CD4-positive, alpha-beta T cell treated with Interleukin-4 for 4 hours (primary cell): ENCODE results near the gene KCNQ1OT1.

Source experiments
- DNase-seq: peaks from one replicate; pipeline ENCODE4 v3.0.0-alpha.2; 2020

Gene KCNQ1OT1

DNA sequence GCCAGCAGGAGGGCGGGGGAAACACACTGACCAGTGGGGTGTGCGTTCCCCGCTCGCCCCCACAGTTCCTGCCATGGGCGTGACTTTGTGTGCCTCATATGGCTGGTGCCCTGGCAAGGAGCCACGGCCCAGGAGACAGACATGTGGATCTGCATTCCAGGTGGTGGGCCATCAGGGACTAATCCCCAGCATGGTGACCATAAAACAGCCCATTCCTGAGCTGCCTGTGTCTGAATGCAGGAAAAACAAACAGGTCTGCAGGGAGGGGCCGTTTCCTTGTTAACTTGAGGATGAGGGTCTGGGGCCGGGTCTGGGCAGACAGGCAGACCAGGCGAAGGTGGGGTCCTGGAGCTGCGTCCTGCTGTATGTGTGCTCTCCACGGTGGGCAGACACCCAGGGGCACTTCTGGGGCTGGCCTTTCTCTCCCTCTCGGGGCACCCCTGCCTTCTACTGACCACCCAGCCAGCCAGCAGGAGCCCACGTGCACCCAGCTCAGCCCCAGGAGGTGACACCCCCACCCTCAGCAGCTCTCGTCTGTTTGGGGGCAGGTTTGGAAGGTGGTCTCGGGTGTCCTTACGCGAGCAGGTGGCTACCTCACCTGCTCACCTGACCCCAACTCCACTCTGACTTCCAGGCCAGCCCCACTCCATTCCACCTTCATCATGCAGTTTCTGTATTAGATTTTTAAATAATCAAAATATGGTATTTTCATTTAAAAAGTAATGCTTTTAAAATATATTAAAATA lies 120.3 kb downstream of the KCNQ1OT1 start:
- DNase-seq: no peak

DNA sequence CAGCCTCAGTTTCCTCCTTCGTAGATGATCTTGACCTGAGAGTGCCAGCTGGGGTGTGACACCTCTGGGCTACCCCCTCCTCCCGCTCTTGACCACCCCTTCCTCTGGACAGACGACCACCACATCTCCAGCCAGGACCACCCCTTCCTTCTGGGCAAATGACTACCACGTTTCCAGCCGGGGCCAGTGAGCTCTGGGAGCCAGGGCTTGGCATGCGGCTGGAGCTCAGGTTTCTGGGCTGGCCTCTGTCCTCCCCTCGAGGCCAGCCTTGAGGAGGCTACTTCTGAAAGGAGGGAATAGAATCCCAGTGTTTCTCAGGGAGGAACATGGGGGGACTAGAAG lies 120.9 kb downstream of the KCNQ1OT1 start:
- DNase-seq: no peak

DNA sequence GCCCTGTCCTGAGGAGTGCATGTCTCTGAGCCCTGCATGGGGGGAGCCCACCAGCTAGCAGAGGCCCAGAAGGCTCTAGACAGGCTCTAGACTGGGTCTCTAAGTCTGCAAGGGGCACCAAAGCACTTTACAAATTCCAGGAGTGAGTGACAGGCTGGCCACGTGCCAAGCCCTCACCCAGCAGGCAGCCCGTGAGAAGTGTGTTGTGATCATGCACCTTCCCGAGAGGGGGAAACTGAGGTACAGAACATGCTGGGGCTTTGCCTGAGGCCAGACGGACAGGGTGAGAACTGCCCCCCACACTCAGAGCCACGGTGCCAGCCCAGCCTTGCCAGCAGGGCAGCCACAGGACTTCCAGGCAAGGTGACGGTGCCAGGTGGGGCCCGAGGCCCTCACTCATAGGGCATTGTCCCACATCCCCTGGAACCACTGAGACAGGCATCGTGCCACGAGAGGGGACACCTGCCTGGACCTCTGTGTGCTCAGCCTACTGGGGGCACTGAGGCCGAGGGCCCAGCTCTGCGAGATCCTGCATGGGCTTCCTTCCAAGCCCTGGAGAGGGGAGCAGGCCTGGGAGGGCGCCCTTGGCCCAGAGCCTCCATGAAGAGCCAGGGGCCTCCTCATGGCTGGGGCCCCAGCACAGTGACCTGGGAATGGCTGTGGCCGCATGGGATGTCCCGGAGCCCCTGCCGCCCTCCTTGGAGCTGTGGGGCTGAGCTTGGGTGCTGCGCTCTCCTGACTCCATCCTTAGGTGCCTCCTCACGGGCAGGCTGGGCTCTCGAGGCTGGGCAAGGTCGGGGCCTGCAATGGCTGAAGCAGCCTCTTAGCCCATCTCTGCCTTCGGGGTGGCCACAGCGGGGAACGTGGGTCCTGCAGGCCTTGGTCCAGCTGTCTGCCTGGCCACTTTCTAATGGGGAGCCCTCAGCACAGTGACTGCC lies 121.5 kb downstream of the KCNQ1OT1 start:
- DNase-seq: no peak

DNA sequence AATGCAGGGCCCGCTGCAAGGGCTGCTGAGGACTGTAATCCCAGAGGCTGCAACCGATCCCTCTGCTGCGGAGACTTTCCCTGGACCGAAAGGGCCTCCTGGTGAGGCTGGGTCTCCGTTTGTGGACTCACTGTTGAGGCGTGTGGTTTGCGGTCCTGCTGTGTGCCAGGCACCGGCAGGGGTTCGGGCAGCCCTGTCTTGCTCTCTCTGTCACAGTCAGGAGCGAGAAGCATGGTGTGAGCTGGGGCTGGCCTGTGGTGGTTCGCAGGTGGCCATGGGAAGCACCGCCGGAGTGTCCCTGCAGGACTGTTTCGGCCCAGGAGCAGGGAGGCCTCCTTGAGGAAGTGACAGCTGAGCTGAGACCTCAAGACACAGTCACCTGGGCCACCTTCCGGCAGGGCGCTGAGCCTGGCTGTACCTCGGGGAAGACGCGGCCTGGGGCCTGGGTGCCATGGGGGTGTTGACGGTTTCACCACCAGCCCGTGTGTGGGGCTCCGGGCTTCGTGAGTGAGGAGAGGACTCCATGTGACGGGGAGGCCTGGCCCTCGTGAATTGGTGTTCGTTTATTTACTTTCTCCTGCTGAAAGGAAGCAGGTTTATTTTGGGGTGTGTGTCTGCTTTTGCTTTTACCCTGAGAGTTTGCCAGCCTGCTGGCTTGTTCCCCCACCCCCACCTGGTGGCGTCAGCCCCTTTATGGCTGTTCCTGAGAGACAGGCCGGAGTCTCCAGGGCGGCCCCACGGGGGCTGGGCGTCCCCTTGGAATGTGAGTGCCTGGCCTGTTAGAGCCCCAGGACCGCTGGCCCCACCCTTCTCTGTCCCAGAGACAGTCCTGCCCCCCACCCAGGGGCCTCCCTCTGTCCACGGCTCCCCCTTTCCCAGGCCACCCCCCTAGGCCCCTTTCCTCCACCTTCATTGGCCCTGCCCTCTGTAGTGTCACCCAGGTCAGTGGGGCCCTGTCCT lies 122.5 kb downstream of the KCNQ1OT1 start:
- no peak for DNase-seq

DNA sequence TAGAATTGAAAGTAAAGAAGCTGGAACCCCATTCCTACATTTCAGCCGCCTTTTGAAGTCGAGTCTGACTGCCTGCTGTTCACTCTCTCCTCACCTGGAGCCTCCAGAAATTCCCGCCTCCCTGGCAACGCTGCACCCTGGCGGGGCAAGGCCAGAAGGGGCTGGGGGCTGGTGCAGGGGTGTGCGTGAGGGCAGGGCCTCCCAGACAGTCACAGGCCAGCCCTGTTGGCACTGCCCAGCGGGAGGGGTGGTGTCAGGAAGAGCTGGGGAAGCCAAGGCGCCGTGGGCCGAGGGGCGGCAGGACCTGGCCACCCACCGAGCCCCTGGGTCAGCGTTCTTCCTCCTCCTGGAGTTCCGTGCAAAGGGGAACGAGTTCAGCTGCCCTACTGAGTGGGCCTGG lies 123.2 kb downstream of the KCNQ1OT1 start:
- DNase-seq: no peak

DNA sequence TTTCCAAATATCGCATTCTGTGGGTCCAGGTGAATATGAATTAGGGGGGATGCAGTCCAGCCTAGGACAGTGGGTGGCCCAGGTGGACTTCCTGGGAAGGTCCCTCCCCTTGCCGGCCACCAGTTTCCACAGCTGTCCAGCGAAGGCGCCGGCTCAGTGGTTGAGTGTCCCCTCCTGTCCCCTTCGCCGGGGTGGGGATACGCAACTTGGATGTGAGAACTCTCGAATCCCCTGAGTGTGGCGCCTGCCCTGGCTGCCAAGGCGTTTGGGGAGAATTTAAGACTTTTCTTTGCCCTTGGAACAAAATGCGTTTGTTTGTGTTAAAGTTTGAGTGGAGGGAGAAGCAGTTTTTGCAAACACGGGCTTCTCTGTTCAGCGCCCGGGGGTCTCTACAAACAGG lies 123.7 kb downstream of the KCNQ1OT1 start:
- no peak for DNase-seq

DNA sequence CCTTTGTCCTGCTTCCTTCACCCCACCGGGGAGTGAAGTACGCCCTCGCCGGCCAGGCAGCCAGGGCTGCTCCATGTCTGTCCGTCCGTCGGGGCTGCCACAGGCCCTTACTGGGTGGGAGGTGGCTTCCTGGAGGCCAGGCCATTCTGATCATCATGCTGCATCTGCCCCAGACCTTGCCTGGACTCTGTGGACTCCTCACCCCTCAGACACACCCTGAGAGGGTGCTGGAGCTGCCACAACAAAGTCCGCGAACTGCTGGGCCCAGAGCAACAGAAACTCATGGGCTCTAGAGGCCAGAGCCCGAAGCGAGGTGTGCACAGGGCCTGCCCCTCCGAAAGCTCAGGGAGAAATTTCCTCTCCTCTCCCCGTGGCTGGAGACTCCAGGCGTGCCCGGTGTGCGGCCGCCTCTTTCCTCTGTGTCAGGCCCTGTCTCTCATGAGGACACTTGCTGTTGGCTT lies 124.2 kb downstream of the KCNQ1OT1 start:
- DNase-seq: no peak

DNA sequence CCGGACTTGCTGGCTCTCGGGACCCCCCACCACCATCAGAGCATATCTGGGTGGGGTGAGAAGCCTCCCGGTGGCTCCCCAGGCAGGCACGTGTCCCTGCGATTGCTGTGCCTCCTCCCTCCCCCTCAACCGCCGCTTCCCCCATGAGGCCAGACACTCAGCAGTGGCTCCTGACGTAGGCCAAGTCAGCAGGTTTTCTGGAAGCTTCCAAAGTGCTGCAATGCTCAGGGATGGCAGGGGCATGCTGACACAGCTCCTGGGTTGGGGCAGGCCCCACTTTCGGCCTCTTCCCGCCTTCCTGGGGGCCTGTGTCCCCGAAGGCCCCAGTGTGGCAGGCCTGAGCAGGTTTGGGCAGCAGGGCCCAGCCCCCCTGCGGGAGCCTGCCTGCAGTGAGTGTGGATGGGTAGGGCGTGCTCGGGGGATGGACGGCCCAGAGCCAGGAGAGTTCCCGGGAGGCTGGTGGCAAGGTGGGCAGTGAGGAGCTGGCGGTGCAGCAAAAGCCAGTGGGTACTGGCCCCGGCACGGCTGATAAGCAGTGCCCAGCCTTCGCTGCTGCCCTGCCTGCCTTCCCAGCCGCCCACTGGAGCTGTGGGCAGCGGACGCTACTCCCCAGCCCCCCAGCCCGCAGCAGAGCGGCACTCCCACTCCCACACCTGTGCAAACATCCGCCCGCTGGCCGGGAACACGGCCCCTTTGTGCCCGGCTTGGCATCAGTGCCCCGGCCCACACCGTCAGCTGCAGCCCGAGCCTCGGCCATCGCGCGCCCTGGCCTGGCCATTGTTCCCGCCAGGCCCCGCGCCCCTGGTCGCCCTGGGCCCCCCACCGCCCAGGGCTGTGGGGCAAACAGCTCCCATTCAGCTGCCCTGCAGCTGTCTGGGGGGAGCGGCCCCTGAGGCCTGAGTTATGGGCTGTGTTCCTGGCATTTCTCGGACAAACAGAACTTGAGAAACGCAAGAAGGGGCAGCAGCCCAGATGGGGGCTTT lies 125.0 kb downstream of the KCNQ1OT1 start:
- no peak for DNase-seq

DNA sequence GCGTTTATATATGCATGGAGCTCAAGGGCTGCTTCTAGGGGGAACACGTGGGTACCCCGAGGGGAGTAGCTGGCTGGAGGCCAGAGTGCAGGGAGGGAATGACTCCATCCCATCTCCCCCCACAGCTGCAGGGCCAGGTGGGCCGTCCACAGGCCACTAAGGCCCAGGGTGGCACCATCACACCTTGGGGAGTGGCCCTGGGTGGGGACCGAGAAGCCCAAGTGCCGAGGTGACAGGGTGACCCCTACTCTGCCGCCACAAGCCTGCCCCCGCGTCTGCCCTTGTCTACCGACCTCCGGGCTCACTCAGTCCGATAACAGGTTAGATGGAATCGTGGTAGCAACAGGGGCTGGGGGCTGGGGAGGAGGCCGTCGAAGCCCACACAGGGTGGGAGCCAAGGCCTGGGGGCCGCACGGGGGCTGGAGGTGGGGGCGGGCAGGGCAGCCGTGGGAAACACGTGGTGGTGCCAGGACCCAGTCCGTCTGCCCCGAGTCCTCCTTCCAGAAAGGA lies 125.7 kb downstream of the KCNQ1OT1 start:
- DNase-seq: no peak

DNA sequence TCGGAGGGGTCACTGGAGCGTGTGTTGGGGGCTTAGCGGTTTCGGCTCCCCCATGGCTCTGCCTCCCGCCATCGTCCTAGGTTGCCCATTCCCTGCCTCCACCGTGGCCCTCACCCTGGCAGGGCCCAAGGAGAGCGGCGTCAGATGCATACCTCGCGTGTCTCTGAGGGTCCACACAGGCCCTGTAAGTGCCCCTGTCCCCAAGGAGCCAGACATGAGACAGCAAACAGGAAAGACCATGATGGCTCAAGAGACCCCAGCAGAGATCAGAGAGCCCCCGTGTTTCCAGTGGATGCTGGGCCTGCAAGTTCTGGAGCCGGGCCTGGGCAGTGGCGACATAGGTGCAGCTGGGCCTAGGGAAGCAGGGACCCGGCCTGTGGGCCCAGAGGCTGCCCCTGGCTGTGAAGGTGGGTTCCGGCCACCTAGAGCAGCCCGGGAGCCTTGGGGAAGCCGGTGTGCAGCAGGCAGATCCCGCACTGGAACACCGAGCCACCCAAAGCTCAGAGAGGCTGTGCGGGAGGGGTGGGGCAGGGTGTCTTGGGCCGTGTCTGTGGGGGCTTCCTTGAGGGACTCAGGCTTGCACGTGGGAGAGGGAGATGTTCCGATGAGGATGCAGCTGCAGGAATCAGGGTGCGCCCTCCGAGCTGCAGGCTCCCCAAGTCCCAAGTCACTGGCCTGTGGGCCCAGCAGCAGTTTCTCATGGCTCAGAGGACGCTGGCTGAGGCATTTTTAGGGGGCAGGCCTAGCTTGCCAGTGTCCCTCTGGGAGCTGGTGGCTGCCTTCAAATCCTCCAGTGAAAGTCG lies 126.4 kb downstream of the KCNQ1OT1 start:
- DNase-seq: no peak

DNA sequence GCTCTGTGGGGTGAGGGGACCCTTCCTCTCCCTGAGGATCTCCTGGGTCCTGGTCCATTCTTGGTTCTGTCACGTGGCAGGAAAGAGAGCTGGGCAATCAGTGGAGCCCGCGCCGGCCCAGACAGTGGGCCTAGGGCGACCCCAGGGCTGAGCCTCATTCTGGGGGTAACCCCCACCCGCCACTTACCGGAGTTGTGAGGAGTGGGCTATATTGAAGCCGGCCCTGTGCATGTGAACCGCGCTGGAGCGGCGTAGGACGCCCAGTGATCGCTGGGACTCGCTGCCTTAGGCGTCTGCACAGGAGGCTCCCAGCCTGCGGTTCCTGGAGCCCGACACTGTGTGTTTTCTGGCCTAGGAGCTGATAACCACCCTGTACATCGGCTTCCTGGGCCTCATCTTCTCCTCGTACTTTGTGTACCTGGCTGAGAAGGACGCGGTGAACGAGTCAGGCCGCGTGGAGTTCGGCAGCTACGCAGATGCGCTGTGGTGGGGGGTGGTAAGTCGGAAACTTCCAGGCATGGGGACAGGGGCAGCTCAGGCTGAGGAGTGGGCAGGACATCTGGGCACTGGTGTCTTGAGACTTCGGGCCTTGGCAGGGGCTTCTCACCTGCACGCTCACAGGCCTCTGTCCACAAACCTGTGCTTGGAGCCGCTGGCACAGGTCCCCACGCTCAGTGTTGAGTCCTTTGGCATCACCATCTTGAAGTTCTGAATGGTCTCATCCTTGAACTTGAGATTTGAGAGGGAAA lies 127.1 kb downstream of the KCNQ1OT1 start:
- DNase-seq: no peak

DNA sequence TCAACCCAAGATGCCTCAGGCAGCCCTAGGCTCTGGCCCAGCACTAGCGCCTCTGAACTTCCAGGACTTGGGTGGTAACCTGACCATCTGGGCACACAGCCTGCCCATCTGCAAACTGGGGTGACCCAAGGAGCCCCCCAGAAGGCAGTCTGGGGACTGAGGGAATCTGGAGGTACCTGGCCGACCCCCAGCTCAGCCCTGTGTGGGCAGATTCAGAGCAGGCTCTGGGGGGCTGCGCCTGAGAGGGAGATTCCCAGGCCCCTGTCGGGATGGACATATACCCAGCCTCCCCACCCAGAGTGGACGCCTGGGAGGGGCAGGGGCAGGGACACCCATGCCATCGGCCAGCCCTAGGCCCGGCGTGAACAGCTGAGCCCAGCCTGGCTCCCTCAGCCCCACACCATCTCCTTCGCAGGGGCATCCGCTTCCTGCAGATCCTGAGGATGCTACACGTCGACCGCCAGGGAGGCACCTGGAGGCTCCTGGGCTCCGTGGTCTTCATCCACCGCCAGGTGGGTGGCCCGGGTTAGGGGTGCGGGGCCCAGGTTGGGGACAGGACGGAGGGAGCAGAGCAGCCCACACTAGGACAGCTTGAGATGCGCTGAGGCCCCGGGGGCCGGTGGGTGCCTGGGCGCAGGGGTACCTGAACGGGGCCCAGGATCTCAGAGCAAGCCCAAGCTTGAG lies 128.1 kb downstream of the KCNQ1OT1 start:
- DNase-seq: no peak

DNA sequence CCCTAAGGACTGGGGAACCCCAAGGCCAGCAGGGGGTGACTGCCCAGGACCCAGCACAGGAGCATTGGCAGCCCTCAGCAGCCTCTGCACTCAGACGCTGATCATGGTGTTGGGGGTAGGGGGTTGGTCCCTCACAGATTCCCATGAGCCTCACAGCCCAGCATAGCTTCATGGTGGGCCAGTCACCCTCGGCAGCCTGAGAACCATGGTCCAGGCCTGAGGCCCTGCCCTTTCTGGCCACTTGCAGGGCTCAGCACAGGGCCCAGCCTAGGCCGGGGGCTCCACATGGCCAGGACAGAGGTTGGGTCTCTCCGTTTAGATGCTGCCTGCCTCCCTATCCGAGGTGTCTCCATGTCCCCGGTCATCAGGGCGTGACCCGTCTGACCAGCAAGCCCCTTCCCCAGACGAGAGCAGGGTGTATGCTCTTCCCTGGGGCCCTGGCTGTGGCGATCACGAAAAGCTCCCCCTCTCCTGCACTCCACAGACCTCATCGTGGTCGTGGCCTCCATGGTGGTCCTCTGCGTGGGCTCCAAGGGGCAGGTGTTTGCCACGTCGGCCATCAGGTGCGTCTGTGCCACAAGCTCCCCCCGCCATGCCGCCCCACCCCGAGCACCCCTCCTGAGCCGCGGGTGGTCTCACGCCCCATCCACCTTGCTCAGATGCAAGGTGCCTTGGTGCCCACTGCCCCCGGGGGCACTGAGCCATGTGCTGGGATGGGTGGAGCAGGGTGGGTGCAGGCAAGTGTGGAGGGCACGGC lies 128.8 kb downstream of the KCNQ1OT1 start:
- no peak for DNase-seq

DNA sequence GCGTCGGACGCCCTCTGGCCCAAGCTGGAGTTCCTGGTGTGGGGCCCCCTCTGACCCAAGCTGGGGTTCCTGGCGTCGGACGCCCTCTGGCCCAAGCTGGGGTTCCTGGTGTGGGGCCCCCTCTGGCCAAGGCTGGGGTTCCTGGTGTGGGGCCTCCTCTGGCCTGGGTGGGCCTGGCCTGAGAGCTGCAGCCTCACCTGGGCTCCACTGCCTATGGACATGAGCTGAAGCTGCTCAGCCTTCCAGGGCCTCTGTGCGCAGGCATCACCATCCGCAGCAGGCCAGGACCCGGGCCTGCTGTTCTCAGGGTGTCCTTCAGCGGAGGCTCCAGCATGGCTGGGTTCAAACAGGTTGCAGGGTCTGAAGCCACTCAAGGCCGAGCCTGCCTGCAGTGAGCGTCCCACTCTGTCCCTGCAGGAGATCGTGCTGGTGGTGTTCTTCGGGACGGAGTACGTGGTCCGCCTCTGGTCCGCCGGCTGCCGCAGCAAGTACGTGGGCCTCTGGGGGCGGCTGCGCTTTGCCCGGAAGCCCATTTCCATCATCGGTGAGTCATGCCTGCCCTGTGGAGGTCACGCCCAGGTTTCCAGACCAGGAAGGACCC lies 129.5 kb downstream of the KCNQ1OT1 start:
- DNase-seq: no peak

DNA sequence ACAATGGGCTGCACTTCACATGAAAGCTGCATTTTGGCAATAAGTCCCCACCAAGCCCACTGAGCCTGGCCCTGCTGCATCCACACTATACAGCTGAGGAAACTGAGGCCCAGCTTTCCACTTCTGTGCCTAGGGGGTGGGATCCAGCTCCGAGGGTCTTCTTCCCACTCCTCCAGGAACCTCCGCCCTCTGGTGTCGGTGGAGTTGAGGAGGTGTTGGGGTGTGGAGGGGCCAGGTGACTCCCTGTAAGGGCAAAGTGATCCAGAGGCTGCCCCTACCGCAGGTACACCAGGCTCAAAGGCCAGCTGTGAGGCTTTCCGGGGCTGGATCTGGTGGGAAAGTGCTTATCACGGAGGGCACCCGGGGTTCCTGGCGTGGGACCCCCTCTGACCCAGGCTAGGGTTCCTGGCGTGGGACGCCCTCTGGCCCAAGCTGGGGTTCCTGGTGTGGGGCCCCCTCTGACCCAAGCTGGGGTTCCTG lies 130.0 kb downstream of the KCNQ1OT1 start:
- DNase-seq: no peak

DNA sequence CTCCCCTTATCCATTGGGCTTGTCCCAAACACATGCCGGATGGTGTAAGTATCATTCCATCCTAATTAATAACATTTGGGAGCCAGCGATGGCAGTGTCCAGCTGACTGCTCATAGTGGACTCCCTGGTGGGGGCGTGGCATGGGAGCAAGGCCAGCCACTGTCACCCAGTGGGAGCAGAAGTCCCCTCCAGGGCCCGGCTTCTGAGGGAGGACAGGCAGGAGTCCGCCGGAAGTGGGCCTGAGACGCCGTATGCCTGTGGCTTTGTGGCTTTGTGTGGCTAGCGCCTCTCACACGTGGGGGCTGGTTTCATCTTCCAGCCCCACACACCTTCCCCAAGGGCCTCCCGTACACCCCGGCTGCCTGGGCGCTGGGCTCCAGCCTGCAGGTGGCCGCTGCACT lies 130.5 kb downstream of the KCNQ1OT1 start:
- DNase-seq: no peak

DNA sequence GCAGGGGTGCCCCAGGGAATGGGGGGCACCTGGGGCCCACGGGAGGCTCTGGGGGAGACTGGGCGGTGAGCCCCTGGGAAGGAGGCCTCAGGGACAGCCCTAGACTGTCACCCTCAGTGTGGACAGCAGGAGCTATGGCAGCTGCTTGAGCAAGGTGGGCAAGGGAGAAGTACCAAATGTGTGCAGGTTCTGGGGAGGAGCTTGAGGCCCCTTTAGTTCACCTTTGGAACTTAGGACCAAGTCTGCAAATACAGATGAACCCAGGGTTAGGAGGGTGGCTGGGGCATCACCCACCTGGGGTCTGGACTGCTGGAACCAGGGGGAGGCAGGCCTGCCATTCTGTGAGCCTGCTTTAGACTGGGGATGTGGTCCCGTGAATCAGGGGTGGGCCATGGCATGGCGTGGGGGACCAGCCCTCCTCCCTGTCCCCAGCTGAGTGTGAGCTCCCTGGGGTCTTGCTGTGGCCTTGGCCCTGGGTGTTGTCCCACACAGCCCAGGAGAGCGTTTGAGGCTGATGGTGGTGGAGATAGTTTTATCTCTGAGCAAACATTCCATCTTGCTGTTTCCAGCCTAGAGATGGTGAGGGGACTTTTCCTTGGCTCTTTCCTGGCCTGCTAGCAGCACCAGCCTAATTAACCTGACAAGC lies 132.6 kb downstream of the KCNQ1OT1 start:
- no peak for DNase-seq
